HepG2 (cell line): ENCODE measurements around the gene CDK6. TPM values are rescaled to one million over a fixed set of nuclear protein-coding genes. Genes with fewer than 3 reads are reported as not detected.

Experiments used
- ELF3 ChIP-seq: IDR thresholded peaks from 2 replicates; pipeline ENCODE4 v1.6.1; 2016; ENCODE audit warnings: missing genetic modification reagents, missing compliant biosample characterization
- FOSL1 ChIP-seq: sonication (generic); formaldehyde crosslinking; IDR thresholded peaks from 2 replicates; pipeline ENCODE4 v1.9.0; 2021; ENCODE audit warnings: missing genetic modification reagents, borderline replicate concordance
- KDM1A ChIP-seq: IDR thresholded peaks from 2 replicates; pipeline ENCODE4 v1.6.1; 2016; ENCODE audit warnings: missing compliant biosample characterization
- MAF1 ChIP-seq: sonication (generic); formaldehyde crosslinking; IDR thresholded peaks from 2 replicates; pipeline ENCODE4 v1.5.0; 2020; ENCODE audit warnings: missing genetic modification reagents, borderline replicate concordance
- PHF5A ChIP-seq: IDR thresholded peaks from one replicate; pipeline ENCODE4 v1.6.1; 2018; ENCODE audit warnings: low read depth, missing genetic modification reagents; ENCODE audit not compliant: unreplicated experiment
- POLR2G ChIP-seq: fragments of 200-400 bp; formaldehyde crosslinking; IDR thresholded peaks from 2 replicates; pipeline ENCODE4 v1.6.1; 2018; ENCODE audit warnings: mild to moderate bottlenecking, low read depth, low read length, moderate library complexity
- TRIM24 ChIP-seq: sonication (generic); formaldehyde crosslinking; IDR thresholded peaks from 2 replicates; pipeline ENCODE4 v1.8.0; 2022; ENCODE audit warnings: mild to moderate bottlenecking, missing genetic modification reagents
- ZBTB8A ChIP-seq: sonication (generic); formaldehyde crosslinking; IDR thresholded peaks from 2 replicates; pipeline ENCODE4 v1.4.0; 2020; ENCODE audit warnings: mild to moderate bottlenecking, low read depth, missing genetic modification reagents, borderline replicate concordance
- ZNF292 ChIP-seq: sonication (generic); formaldehyde crosslinking; IDR thresholded peaks from 2 replicates; pipeline ENCODE4 v1.8.1; 2022; ENCODE audit warnings: mild to moderate bottlenecking, low read depth, missing genetic modification reagents, borderline replicate concordance
- ZNF644 ChIP-seq: IDR thresholded peaks from 2 replicates; pipeline ENCODE4 v1.6.1; 2016; ENCODE audit warnings: low read depth
- ZNF737 ChIP-seq: sonication (generic); formaldehyde crosslinking; IDR thresholded peaks from 2 replicates; pipeline ENCODE4 v1.5.0; 2020; ENCODE audit warnings: missing genetic modification reagents, mild to moderate bottlenecking, borderline replicate concordance
- polyA plus RNA-seq, 8 experiments: library from polyadenylated mRNA; depleted of rRNA in 3 of 8; stranded (reverse) in 7 of 8; unstranded in 1 of 8; fragments of >200 nt; fragmentation: Illumina TruSeq in 4 of 8; extraction: Trizol in 4 of 8; gene quantifications; 2 replicates each; pipeline versions ENCODE4 v1.2.1 to v1.2.3, GENCODE V29; 2011 to 2016; ENCODE audit warnings: low read depth in 4 of 8, missing spikeins in 1 of 8, mixed read lengths in 1 of 8; ENCODE audit not compliant: insufficient read depth in 1 of 8
- total RNA-seq, 5 experiments: library from RNA; depleted of rRNA; stranded (reverse); fragments of >200 nt; fragmentation: Illumina TruSeq; extraction: Trizol; gene quantifications; 2 replicates each; pipeline ENCODE4 v1.2.3, GENCODE V29; 2016; ENCODE audit warnings: low read depth in 1 of 5
- TF ChIP-seq, protein P1 (sequence below): IDR thresholded peaks from 2 replicates; pipeline ENCODE4 v1.4.0; 2020; ENCODE audit warnings: mild to moderate bottlenecking, missing genetic modification reagents
- TF ChIP-seq, protein P2 (sequence below): sonication (generic); formaldehyde crosslinking; conservative IDR thresholded peaks from 2 replicates; pipeline ENCODE4 v1.4.0; 2020; ENCODE audit warnings: mild to moderate bottlenecking, missing genetic modification reagents, moderate library complexity
- TF ChIP-seq, protein P3 (sequence below): sonication (generic); formaldehyde crosslinking; IDR thresholded peaks from 2 replicates; pipeline ENCODE4 v1.4.0; 2020; ENCODE audit warnings: mild to moderate bottlenecking, missing genetic modification reagents
- TF ChIP-seq, protein P4 (sequence below): sonication (generic); formaldehyde crosslinking; IDR thresholded peaks from 2 replicates; pipeline ENCODE4 v1.4.0; 2020; ENCODE audit warnings: missing genetic modification reagents

CDK6 gene
- total and polyA plus RNA-seq, 2 of the 13 experiments (the other 11 are each of a cell fraction or from before 2014, with no cell fraction given) = 34.6 to 90.8 TPM

DNA sequence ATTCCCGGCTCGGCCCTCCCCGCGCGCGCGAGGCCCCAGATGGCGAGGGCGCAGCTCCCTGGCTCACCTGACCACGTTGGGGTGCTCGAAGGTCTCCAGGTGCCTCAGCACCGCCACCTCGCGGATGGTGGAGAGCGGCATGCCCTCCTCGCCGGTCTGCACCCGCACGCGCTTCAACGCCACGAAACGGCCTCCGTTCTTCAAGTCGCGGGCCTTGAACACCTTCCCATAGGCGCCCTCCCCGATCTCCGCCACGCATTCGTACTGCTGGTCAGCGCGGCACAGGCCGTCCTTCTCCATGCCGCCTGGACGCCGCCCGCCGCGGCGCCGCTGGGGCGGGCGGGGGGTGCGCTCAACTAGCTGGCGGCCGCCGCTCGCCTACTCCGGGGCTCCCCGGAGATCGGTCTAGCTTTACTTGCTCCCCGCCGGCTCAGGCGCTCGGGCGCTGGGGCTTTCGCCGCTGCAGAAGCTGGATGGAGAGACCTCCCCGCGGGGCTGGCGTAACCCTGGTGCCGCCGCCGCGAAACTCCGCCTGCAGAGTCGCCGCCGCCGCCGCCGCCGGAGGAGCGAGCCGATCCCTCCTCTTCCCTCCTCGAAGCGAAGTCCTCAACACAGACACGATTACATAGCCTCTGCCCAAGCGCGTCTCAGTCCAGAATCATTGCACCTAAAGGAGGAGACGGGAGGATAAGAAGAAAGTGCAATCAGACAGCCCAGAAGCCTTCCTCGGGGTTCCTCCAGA is 3.2 kb downstream of the CDK6 start (continued):
- TF ChIP-seq, protein P1, sequence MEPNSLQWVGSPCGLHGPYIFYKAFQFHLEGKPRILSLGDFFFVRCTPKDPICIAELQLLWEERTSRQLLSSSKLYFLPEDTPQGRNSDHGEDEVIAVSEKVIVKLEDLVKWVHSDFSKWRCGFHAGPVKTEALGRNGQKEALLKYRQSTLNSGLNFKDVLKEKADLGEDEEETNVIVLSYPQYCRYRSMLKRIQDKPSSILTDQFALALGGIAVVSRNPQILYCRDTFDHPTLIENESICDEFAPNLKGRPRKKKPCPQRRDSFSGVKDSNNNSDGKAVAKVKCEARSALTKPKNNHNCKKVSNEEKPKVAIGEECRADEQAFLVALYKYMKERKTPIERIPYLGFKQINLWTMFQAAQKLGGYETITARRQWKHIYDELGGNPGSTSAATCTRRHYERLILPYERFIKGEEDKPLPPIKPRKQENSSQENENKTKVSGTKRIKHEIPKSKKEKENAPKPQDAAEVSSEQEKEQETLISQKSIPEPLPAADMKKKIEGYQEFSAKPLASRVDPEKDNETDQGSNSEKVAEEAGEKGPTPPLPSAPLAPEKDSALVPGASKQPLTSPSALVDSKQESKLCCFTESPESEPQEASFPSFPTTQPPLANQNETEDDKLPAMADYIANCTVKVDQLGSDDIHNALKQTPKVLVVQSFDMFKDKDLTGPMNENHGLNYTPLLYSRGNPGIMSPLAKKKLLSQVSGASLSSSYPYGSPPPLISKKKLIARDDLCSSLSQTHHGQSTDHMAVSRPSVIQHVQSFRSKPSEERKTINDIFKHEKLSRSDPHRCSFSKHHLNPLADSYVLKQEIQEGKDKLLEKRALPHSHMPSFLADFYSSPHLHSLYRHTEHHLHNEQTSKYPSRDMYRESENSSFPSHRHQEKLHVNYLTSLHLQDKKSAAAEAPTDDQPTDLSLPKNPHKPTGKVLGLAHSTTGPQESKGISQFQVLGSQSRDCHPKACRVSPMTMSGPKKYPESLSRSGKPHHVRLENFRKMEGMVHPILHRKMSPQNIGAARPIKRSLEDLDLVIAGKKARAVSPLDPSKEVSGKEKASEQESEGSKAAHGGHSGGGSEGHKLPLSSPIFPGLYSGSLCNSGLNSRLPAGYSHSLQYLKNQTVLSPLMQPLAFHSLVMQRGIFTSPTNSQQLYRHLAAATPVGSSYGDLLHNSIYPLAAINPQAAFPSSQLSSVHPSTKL (CRISPR knock-in tag) = peak; percentile 69
- TF ChIP-seq, protein P2, sequence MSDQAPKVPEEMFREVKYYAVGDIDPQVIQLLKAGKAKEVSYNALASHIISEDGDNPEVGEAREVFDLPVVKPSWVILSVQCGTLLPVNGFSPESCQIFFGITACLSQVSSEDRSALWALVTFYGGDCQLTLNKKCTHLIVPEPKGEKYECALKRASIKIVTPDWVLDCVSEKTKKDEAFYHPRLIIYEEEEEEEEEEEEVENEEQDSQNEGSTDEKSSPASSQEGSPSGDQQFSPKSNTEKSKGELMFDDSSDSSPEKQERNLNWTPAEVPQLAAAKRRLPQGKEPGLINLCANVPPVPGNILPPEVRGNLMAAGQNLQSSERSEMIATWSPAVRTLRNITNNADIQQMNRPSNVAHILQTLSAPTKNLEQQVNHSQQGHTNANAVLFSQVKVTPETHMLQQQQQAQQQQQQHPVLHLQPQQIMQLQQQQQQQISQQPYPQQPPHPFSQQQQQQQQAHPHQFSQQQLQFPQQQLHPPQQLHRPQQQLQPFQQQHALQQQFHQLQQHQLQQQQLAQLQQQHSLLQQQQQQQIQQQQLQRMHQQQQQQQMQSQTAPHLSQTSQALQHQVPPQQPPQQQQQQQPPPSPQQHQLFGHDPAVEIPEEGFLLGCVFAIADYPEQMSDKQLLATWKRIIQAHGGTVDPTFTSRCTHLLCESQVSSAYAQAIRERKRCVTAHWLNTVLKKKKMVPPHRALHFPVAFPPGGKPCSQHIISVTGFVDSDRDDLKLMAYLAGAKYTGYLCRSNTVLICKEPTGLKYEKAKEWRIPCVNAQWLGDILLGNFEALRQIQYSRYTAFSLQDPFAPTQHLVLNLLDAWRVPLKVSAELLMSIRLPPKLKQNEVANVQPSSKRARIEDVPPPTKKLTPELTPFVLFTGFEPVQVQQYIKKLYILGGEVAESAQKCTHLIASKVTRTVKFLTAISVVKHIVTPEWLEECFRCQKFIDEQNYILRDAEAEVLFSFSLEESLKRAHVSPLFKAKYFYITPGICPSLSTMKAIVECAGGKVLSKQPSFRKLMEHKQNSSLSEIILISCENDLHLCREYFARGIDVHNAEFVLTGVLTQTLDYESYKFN (CRISPR knock-in tag) = peak; percentile 21; the same call in 1 of the 2 replicates
- no peak for TF ChIP-seq KDM1A (CRISPR knock-in tag)
- no peak for TF ChIP-seq POLR2G
- TF ChIP-seq ZNF737 = no peak
- no peak for TF ChIP-seq PHF5A (CRISPR knock-in tag)
- no peak for TF ChIP-seq ZBTB8A (CRISPR knock-in tag)
- no peak for TF ChIP-seq TRIM24 (CRISPR knock-in tag)
- peak; percentile 85; the same call in 1 of the 2 replicates for TF ChIP-seq ZNF292 (CRISPR knock-in tag)
- TF ChIP-seq, protein P3, sequence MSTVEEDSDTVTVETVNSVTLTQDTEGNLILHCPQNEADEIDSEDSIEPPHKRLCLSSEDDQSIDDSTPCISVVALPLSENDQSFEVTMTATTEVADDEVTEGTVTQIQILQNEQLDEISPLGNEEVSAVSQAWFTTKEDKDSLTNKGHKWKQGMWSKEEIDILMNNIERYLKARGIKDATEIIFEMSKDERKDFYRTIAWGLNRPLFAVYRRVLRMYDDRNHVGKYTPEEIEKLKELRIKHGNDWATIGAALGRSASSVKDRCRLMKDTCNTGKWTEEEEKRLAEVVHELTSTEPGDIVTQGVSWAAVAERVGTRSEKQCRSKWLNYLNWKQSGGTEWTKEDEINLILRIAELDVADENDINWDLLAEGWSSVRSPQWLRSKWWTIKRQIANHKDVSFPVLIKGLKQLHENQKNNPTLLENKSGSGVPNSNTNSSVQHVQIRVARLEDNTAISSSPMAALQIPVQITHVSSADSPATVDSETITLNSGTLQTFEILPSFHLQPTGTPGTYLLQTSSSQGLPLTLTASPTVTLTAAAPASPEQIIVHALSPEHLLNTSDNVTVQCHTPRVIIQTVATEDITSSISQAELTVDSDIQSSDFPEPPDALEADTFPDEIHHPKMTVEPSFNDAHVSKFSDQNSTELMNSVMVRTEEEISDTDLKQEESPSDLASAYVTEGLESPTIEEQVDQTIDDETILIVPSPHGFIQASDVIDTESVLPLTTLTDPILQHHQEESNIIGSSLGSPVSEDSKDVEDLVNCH (CRISPR knock-in tag) = no peak
- TF ChIP-seq ELF3 (CRISPR knock-in tag) = peak; percentile 31; the same call in 1 of the 2 replicates
- TF ChIP-seq FOSL1 (CRISPR knock-in tag) = no peak
- 0 out of 2 replicates have a peak, but pooled peaks have one; percentile 25 for TF ChIP-seq ZNF644 (CRISPR knock-in tag)
- TF ChIP-seq, protein P4, sequence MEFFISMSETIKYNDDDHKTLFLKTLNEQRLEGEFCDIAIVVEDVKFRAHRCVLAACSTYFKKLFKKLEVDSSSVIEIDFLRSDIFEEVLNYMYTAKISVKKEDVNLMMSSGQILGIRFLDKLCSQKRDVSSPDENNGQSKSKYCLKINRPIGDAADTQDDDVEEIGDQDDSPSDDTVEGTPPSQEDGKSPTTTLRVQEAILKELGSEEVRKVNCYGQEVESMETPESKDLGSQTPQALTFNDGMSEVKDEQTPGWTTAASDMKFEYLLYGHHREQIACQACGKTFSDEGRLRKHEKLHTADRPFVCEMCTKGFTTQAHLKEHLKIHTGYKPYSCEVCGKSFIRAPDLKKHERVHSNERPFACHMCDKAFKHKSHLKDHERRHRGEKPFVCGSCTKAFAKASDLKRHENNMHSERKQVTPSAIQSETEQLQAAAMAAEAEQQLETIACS (CRISPR knock-in tag) = no peak
- no peak for TF ChIP-seq MAF1 (CRISPR knock-in tag)
